Naive thymus-derived CD4-positive, alpha-beta T cell (primary cell): ENCODE data around the gene SUCLG2. TPM values are rescaled to one million over a fixed set of nuclear protein-coding genes. Genes with fewer than 3 reads are reported as not detected.

Experiments
- ATAC-seq: fragments of 150-1000 bp; cut with Tn5 transposase; 2 replicates; pipeline ENCODE4 v1.10.0; 2021; ENCODE audit warnings: mild to moderate bottlenecking, moderate library complexity
- CTCF ChIA-PET: fragments of 350-600 bp; sonication (Branson Sonifier 250); formaldehyde crosslinking; loops from one replicate; lab custom pipeline; 2021; ENCODE audit warnings: antibody characterized with exemption; lab: Charles Lee
- POLR2A ChIA-PET: fragments of 350-600 bp; sonication (Branson Sonifier 250); formaldehyde crosslinking; loops from one replicate; lab custom pipeline; 2021; ENCODE audit warnings: antibody characterized with exemption, inconsistent platforms; lab: Charles Lee
- DNase-seq, 9 donors: peaks; one replicate each; pipeline versions ENCODE4 v3.0.0 to v3.0.0-alpha.2; 2020 to 2022; ENCODE audit warnings: mixed read lengths in 1 of 9
- H3K27ac ChIP-seq: one replicate; pipeline ENCODE4 v1.7.0; 2013; ENCODE audit warnings: mild to moderate bottlenecking, low read depth, low read length, moderate library complexity
- H3K27me3 ChIP-seq, 2 donors: one replicate each; pipeline ENCODE4 v1.7.0; 2013; ENCODE audit warnings: low read length in 2 of 2, mild to moderate bottlenecking in 2 of 2, moderate library complexity in 2 of 2; ENCODE audit not compliant: control insufficient read depth in 2 of 2, insufficient read depth in 2 of 2
- H3K36me3 ChIP-seq, 3 experiments: 1 replicate in 2 of 3; 2 replicates in 1 of 3; pipeline ENCODE4 v1.7.0; 2013; ENCODE audit warnings: low read length in 3 of 3, mild to moderate bottlenecking in 3 of 3, moderate library complexity in 1 of 3; ENCODE audit not compliant: insufficient read depth in 3 of 3, control insufficient read depth in 2 of 3
- H3K4me1 ChIP-seq, 2 donors: one replicate each; pipeline ENCODE4 v1.7.0; 2013; ENCODE audit warnings: low read length in 2 of 2, mild to moderate bottlenecking in 2 of 2, moderate library complexity in 1 of 2; ENCODE audit not compliant: control insufficient read depth in 2 of 2, insufficient read depth in 2 of 2
- H3K4me3 ChIP-seq: 2 replicates; pipeline ENCODE4 v1.7.0; 2013; ENCODE audit warnings: mild to moderate bottlenecking, low read length
- H3K9me3 ChIP-seq, 3 experiments: 1 replicate in 2 of 3; 2 replicates in 1 of 3; pipeline ENCODE4 v1.7.0; 2013; ENCODE audit warnings: low read length in 3 of 3; ENCODE audit not compliant: control insufficient read depth in 2 of 3
- H3K27ac Mint-ChIP-seq, 9 donors: one replicate each; pipeline ENCODE4 v1.8.0; 2020 to 2022; ENCODE audit warnings: mixed read lengths in 9 of 9, mild to moderate bottlenecking in 8 of 9, moderate library complexity in 5 of 9, inconsistent platforms in 2 of 9
- H3K27me3 Mint-ChIP-seq, 5 donors: one replicate each; pipeline ENCODE4 v1.8.0; 2021 to 2022; ENCODE audit warnings: mixed read lengths in 5 of 5, mild to moderate bottlenecking in 1 of 5
- H3K36me3 Mint-ChIP-seq, 5 donors: one replicate each; pipeline ENCODE4 v1.8.0; 2020 to 2022; ENCODE audit warnings: mixed read lengths in 5 of 5, mild to moderate bottlenecking in 3 of 5, inconsistent platforms in 1 of 5
- H3K4me1 Mint-ChIP-seq, 7 donors: one replicate each; pipeline ENCODE4 v1.8.0; 2020 to 2022; ENCODE audit warnings: mixed read lengths in 7 of 7, mild to moderate bottlenecking in 3 of 7, inconsistent platforms in 1 of 7
- H3K4me3 Mint-ChIP-seq, 10 donors: one replicate each; pipeline ENCODE4 v1.8.0; 2020 to 2022; ENCODE audit warnings: mild to moderate bottlenecking in 10 of 10, mixed read lengths in 10 of 10, moderate library complexity in 6 of 10, inconsistent platforms in 2 of 10
- H3K9me3 Mint-ChIP-seq, 11 donors: one replicate each; pipeline ENCODE4 v1.8.0; 2020 to 2022; ENCODE audit warnings: mixed read lengths in 11 of 11, mild to moderate bottlenecking in 4 of 11, inconsistent platforms in 1 of 11, moderate library complexity in 1 of 11
- intact Hi-C, 2 donors: fragments of 100-400 bp; cut with micrococcal nuclease; formaldehyde crosslinking; loops; one replicate each; pipeline ENCODE4 v1.15.1; 2023
- polyA plus RNA-seq, 2 donors: library from polyadenylated mRNA; unstranded; fragments of 300-500 nt; fragmentation: Illumina TruSeq; gene quantifications; one replicate each; pipeline ENCODE4 v1.2.3, GENCODE V29; 2021
- total RNA-seq, 6 experiments: library from RNA in 5 of 6; stranded (reverse) in 5 of 6; gene quantifications; 1 replicate in 5 of 6; 2 replicates in 1 of 6; pipeline ENCODE4 v1.2.3 and lab custom pipeline; 2021 to 2026

The SUCLG2 gene
- total and polyA plus RNA-seq, 7 experiments from 2014 or later: 49.7 to 97.9 (median 64.7) TPM

DNA sequence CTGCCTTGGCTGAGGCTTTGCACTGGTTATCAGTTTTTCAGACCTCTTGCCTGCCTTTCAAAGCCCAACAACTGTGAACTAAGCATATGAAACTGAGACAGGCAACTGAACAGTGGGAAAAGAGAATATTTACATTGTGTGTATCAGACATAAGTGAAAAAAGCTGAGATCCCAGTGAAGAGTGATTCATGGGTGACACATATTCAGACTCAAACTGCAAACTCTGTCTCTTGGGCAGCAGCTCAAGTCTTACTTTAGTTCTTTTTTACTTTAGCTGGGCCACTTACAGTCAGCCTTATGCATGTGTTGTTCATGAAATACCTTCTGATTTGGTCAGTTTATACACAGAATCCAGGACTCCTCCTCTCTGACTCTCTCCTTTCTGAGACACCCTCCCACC, 19.2 kb downstream of the SUCLG2 start:
- H3K36me3 ChIP-seq: peaks cover 0 to 7% (median 0%) of the 10 kb centered on the region in 3 experiments
- CTCF ChIA-PET: interaction anchor here (1.2 to 1.3 kb wide), 2 partner anchors 10 to 155 kb away, joined by 3 to 4 read pairs; no protein-coding TSS in a partner anchor
- POLR2A ChIA-PET: interaction anchor here (0.8 to 1.5 kb wide), 4 partner anchors 13 to 19 kb away, joined by 4 read pairs; partner anchors contain the start of gene SUCLG2
- intact Hi-C loops: loop anchor here in 1 of 2 donors (1.0 kb wide), 1 partner anchor 19 kb away; the partner anchor contains the start of gene SUCLG2
- no peaks in the 10 kb centered on the region for H3K27me3 ChIP-seq
- H3K4me3 ChIP-seq: no peak overlapping the region
- Mint-ChIP-seq H3K4me3 (peak overlapping the region in 5 of 10 donors; percentile 3 to 35 (median 7)), H3K9me3 (no peaks in the 10 kb centered on the region), H3K4me1 (peaks cover 36 to 96% (median 81%) of the 10 kb centered on the region in 7 donors), H3K36me3 (peaks cover 6 to 55% (median 18%) of the 10 kb centered on the region in 5 donors), H3K27ac (peak overlapping the region in 8 of 9 donors; percentile 35 to 84 (median 75)), H3K27me3 (no peaks in the 10 kb centered on the region)
- H3K9me3 ChIP-seq: no peaks in the 10 kb centered on the region
- no peak for ATAC-seq
- no peak overlapping the region for H3K27ac ChIP-seq
- peaks cover 0 to 37% of the 10 kb centered on the region in 2 donors for H3K4me1 ChIP-seq
- DNase-seq: no peak

DNA sequence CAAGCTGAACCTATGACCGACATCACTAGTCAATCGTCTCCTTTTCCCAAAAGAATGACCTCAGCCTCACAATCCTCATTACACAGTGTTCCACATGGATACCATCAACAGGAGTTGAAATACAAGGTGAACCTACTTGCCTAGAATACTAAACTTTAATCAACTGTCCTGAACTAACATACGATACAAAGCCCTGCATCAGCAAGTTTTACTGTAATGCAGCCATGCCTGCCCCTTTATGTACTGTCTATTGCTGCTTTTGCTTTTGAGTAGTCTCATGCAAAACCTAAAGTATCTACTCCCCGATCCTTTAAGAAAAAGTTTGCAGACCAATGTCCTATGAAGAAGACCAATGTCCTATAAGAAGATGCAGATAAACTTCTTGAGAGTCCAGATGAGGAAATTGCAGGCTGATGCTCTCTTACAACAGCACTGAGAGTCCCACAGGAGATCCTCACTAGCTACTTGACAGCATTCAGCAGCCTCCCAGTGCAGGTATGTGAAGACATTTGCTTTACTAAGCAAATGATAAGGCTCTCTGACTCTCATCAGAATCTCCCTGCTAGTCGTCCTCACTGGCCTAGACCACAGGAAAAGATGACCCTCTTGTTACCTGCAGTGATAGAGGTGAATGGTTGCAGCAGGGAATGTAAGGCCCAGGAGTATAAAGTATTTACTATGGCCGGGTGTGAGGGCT, 23.6 kb downstream of the SUCLG2 start:
- ATAC-seq (no peak), DNase-seq (no peak)
- Histone ChIP-seq H3K27ac (no peak overlapping the region), H3K36me3 (peaks cover 0 to 12% (median 0%) of the 10 kb centered on the region in 3 experiments), H3K27me3 (no peaks in the 10 kb centered on the region), H3K9me3 (no peaks in the 10 kb centered on the region), H3K4me1 (peaks cover 0 to 10% of the 10 kb centered on the region in 2 donors), H3K4me3 (no peak overlapping the region)
- intact Hi-C loops: loop anchor here in 1 of 2 donors (1.0 kb wide), 1 partner anchor 9 kb away; no protein-coding TSS in a partner anchor
- Mint-ChIP-seq H3K27ac (peak overlapping the region in 6 of 9 donors; percentile 2 to 62 (median 41)), H3K4me3 (peak overlapping the region in 4 of 10 donors; percentile 20 to 52 (median 35)), H3K4me1 (peaks cover 25 to 93% (median 84%) of the 10 kb centered on the region in 7 donors), H3K27me3 (no peaks in the 10 kb centered on the region), H3K36me3 (peaks cover 16 to 61% (median 36%) of the 10 kb centered on the region in 5 donors), H3K9me3 (peaks cover 0 to 5% (median 0%) of the 10 kb centered on the region in 11 donors)
- ChIA-PET CTCF (no interaction called here), POLR2A (no interaction called here)

DNA sequence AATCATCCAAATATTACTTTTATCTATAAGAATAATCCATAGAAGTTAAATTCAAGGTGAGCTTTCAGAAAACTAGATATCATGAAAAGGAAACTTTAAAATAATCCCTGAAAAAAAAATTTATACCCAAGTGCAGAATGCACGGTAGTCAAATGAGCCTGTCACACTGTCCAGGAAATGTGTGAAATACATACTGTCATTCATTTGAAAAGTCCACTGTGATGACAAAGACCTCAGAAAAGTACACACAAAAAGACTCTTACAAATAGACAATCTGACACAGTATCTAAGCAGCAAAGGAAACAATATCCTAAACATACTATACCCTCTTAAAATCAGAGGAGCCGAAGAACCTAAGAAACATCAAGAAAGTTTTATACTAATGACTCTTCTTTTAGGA, 29.7 kb downstream of the SUCLG2 start:
- H3K27ac Mint-ChIP-seq: peak overlapping the region in 7 of 9 donors; percentile 0 to 68 (median 33)
- peaks cover 26 to 94% (median 75%) of the 10 kb centered on the region in 5 donors for H3K36me3 Mint-ChIP-seq
- H3K27ac ChIP-seq: no peak overlapping the region
- H3K9me3 Mint-ChIP-seq: peaks cover 0 to 5% (median 0%) of the 10 kb centered on the region in 11 donors
- intact Hi-C loops: no loop called here
- no peak for DNase-seq
- no peak for ATAC-seq
- no peak overlapping the region for H3K4me3 ChIP-seq
- no peaks in the 10 kb centered on the region for H3K27me3 ChIP-seq
- POLR2A ChIA-PET: no interaction called here
- CTCF ChIA-PET: interaction anchor here (1.7 kb wide), 1 partner anchor 11 kb away, joined by 4 read pairs; no protein-coding TSS in a partner anchor
- H3K4me3 Mint-ChIP-seq: peak overlapping the region in 3 of 10 donors; percentile 1 to 35 (median 17)
- H3K4me1 ChIP-seq: peaks cover 3% of the 10 kb centered on the region in 2 donors
- H3K36me3 ChIP-seq: peaks cover 0 to 21% (median 0%) of the 10 kb centered on the region in 3 experiments
- H3K27me3 Mint-ChIP-seq: no peaks in the 10 kb centered on the region
- H3K4me1 Mint-ChIP-seq: peaks cover 17 to 93% (median 86%) of the 10 kb centered on the region in 7 donors
- no peaks in the 10 kb centered on the region for H3K9me3 ChIP-seq

DNA sequence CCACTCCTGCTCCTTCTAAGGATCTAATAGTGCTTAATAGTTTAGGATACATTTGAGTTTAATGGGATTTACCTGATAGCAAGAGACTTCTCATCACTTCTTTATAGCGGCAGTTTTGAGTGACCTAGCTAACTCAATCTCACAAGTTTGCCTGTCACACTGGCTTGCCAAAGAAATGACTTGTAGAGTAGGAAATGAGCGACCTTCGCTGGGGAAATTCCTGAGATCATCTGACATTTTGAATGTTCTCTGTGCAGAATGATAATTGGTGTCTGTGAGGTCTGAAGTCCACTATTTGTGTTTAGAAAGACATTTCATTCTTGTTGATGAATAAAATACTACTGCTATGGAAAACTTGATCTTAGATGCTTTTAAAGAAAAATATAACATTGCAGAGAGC, 30.3 kb downstream of the SUCLG2 start:
- DNase-seq (no peak), ATAC-seq (no peak)
- Histone ChIP-seq H3K4me1 (peaks cover 3% of the 10 kb centered on the region in 2 donors), H3K36me3 (peaks cover 0 to 25% (median 0%) of the 10 kb centered on the region in 3 experiments), H3K4me3 (no peak overlapping the region), H3K27me3 (no peaks in the 10 kb centered on the region), H3K9me3 (no peaks in the 10 kb centered on the region), H3K27ac (no peak overlapping the region)
- Mint-ChIP-seq H3K4me3 (no peak overlapping the region), H3K4me1 (peaks cover 17 to 93% (median 86%) of the 10 kb centered on the region in 7 donors), H3K36me3 (peaks cover 24 to 95% (median 77%) of the 10 kb centered on the region in 5 donors), H3K9me3 (peaks cover 0 to 5% (median 0%) of the 10 kb centered on the region in 11 donors), H3K27ac (peak overlapping the region in 5 of 9 donors; percentile 16 to 74 (median 38)), H3K27me3 (no peaks in the 10 kb centered on the region)
- intact Hi-C loops: no loop called here
- ChIA-PET CTCF (interaction anchor here (0.6 kb wide), 1 partner anchor 117 kb away, joined by 3 read pairs; no protein-coding TSS in a partner anchor), POLR2A (no interaction called here)

DNA sequence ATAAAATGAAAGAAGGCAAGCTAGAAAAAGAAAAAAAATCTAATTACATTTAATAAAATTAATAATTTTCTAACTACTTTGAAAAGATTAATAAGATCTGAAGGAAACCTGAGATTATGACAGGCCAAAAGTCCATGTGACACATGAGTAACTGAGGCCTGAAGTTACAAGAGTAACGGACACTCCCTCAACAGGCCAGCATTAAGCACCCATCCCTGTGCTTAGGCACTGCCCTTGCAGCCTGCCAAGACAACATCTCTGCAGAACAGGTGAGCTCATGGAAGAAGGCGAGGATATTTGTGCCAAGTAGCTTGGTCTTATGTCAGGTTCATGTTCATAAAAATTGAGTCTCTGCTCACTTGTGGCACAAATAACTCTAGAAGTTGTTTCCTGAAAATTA, 31.8 kb downstream of the SUCLG2 start:
- intact Hi-C loops: no loop called here

DNA sequence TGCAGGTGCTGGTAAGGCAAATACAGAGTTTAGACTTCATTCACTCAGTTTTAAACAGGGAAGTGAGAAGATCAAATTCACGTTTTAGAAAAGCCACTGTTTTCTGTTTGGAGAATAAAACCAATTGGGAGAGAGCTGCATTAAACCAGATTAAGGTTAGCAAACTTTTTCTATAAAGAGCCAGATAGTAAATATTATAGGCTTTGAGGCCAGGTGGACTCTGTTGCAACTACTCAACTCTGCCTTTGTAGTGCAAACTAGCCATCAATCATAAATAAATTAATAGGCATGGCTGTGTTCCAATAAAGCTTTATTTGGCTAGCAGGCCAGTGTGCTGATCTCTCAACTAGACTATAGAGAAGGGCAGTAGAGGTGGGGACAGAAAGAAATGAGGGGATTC, 33.5 kb downstream of the SUCLG2 start:
- Histone ChIP-seq H3K36me3 (peaks cover 0 to 26% (median 5%) of the 10 kb centered on the region in 3 experiments), H3K27ac (no peak overlapping the region), H3K4me1 (peaks cover 3% of the 10 kb centered on the region in 2 donors), H3K4me3 (no peak overlapping the region), H3K27me3 (no peaks in the 10 kb centered on the region), H3K9me3 (no peaks in the 10 kb centered on the region)
- ATAC-seq (no peak), DNase-seq (no peak)
- intact Hi-C loops: loop anchor here in 1 of 2 donors (2.0 kb wide), 1 partner anchor 18 kb away; no protein-coding TSS in a partner anchor
- Mint-ChIP-seq H3K4me3 (peak overlapping the region in 1 of 10 donors; percentile 27), H3K36me3 (peaks cover 15 to 88% (median 72%) of the 10 kb centered on the region in 5 donors), H3K4me1 (peaks cover 13 to 84% (median 76%) of the 10 kb centered on the region in 7 donors), H3K9me3 (peaks cover 0 to 1% (median 0%) of the 10 kb centered on the region in 11 donors), H3K27me3 (no peaks in the 10 kb centered on the region), H3K27ac (peak overlapping the region in 7 of 9 donors; percentile 9 to 71 (median 44))
- ChIA-PET CTCF (no interaction called here), POLR2A (no interaction called here)

More for the DNA sequence above, 31.8 kb downstream of the SUCLG2 start:
- ATAC-seq (no peak), DNase-seq (no peak)
- no peak overlapping the region for H3K4me3 ChIP-seq
- Mint-ChIP-seq H3K4me1 (peaks cover 14 to 84% (median 75%) of the 10 kb centered on the region in 7 donors), H3K27ac (peak overlapping the region in 2 of 9 donors; percentile 33 to 40), H3K4me3 (no peak overlapping the region), H3K9me3 (peaks cover 0 to 3% (median 0%) of the 10 kb centered on the region in 11 donors), H3K36me3 (peaks cover 16 to 89% (median 73%) of the 10 kb centered on the region in 5 donors), H3K27me3 (no peaks in the 10 kb centered on the region)
- no peaks in the 10 kb centered on the region for H3K9me3 ChIP-seq
- peaks cover 0 to 24% (median 0%) of the 10 kb centered on the region in 3 experiments for H3K36me3 ChIP-seq
- ChIA-PET CTCF (interaction anchor here (0.6 to 1.6 kb wide), 2 partner anchors 32 to 121 kb away, joined by 3 to 4 read pairs; no protein-coding TSS in a partner anchor), POLR2A (interaction anchor here (0.6 kb wide), 1 partner anchor 284 kb away, joined by 3 read pairs; no protein-coding TSS in a partner anchor)
- no peaks in the 10 kb centered on the region for H3K27me3 ChIP-seq
- H3K27ac ChIP-seq: no peak overlapping the region
- H3K4me1 ChIP-seq: peaks cover 3% of the 10 kb centered on the region in 2 donors
